GM23338 (cell line): ENCODE data around the gene BBS1. TPM values are rescaled to one million over a fixed set of nuclear protein-coding genes. Genes with fewer than 3 reads are reported as not detected.

Experiments
- ATAC-seq: fragments of 200-7000 bp; cut with Tn5 transposase; 3 replicates; pipeline ENCODE4 v1.9.1; 2020
- DNase-seq: peaks from one replicate; pipeline ENCODE4 v3.0.0-alpha.2; 2015; ENCODE audit warnings: low spot score
- H2AFZ ChIP-seq: fragments of 200-600 bp; sonication (generic); 2 replicates; pipeline ENCODE4 v1.8.0; 2016; ENCODE audit warnings: antibody characterized with exemption, mild to moderate bottlenecking, moderate library complexity
- H3F3A ChIP-seq: fragments of 200-600 bp; sonication (generic); replicated peaks from 2 replicates; pipeline ENCODE4 v1.8.0; 2017; ENCODE audit warnings: antibody characterized with exemption, mixed run types, low read depth
- H3K27ac ChIP-seq: fragments of 200-600 bp; sonication (generic); 2 replicates; pipeline ENCODE4 v1.6.1; 2016; ENCODE audit warnings: low read depth
- H3K27me3 ChIP-seq: fragments of 200-600 bp; sonication (generic); 2 replicates; pipeline ENCODE4 v1.8.0; 2016; ENCODE audit warnings: mild to moderate bottlenecking, mixed run types, moderate library complexity; ENCODE audit not compliant: insufficient read depth
- H3K36me3 ChIP-seq: fragments of 200-600 bp; sonication (generic); 2 replicates; pipeline ENCODE4 v1.8.0; 2016; ENCODE audit warnings: mild to moderate bottlenecking; ENCODE audit not compliant: insufficient read depth
- H3K4me1 ChIP-seq: fragments of 200-600 bp; sonication (generic); 2 replicates; pipeline ENCODE4 v1.8.0; 2016; ENCODE audit warnings: mild to moderate bottlenecking, moderate library complexity; ENCODE audit not compliant: insufficient read depth
- H3K4me2 ChIP-seq: fragments of 200-600 bp; sonication (generic); 2 replicates; pipeline ENCODE4 v1.7.1; 2017; ENCODE audit warnings: mixed run types
- H3K4me3 ChIP-seq: fragments of 200-600 bp; sonication (generic); 2 replicates; pipeline ENCODE4 v1.6.1; 2016; ENCODE audit warnings: mixed run types
- H3K79me2 ChIP-seq: fragments of 200-600 bp; sonication (generic); replicated peaks from 2 replicates; pipeline ENCODE4 v1.8.0; 2017; ENCODE audit warnings: mild to moderate bottlenecking; ENCODE audit not compliant: insufficient read depth
- H3K9me2 ChIP-seq: fragments of 200-600 bp; sonication (generic); 2 replicates; pipeline ENCODE4 v1.8.0; 2017; ENCODE audit not compliant: insufficient read depth
- H4K20me1 ChIP-seq: fragments of 200-600 bp; sonication (generic); replicated peaks from 2 replicates; pipeline ENCODE4 v1.8.0; 2017; ENCODE audit warnings: mild to moderate bottlenecking; ENCODE audit not compliant: insufficient read depth
- H3K27ac Mint-ChIP-seq: 2 replicates; pipeline ENCODE4 v1.8.0; 2020; ENCODE audit warnings: inconsistent platforms, mild to moderate bottlenecking, moderate library complexity, mixed read lengths
- H3K27me3 Mint-ChIP-seq: 3 replicates; pipeline ENCODE4 v1.8.0; 2022; ENCODE audit warnings: low read depth, mild to moderate bottlenecking, moderate library complexity, mixed read lengths, inconsistent platforms; ENCODE audit not compliant: insufficient read depth, poor library complexity
- H3K36me3 Mint-ChIP-seq: 3 replicates; pipeline ENCODE4 v1.8.0; 2021; ENCODE audit warnings: low read depth, mild to moderate bottlenecking, inconsistent platforms, moderate library complexity, mixed read lengths
- H3K4me1 Mint-ChIP-seq: 3 replicates; pipeline ENCODE4 v1.8.0; 2020; ENCODE audit warnings: mild to moderate bottlenecking, inconsistent platforms, mixed read lengths
- H3K4me3 Mint-ChIP-seq: 3 replicates; pipeline ENCODE4 v1.8.0; 2021; ENCODE audit warnings: moderate library complexity, mild to moderate bottlenecking, inconsistent platforms, mixed read lengths
- H3K9me3 Mint-ChIP-seq: 3 replicates; pipeline ENCODE4 v1.8.0; 2020; ENCODE audit warnings: moderate library complexity, mild to moderate bottlenecking, inconsistent platforms, mixed read lengths
- CREB1 ChIP-seq: fragments of 250-450 bp; sonication (Bioruptor Pico); IDR thresholded peaks from 2 replicates; pipeline ENCODE4 v1.5.0; 2020; ENCODE audit warnings: low read depth, mild to moderate bottlenecking, moderate library complexity
- EZH2 ChIP-seq: fragments of 200-600 bp; sonication (generic); IDR thresholded peaks from one replicate; pipeline ENCODE4 v1.8.0; 2017; ENCODE audit warnings: antibody characterized with exemption, mild to moderate bottlenecking, low read depth; ENCODE audit not compliant: unreplicated experiment
- EZH2phosphoT487 ChIP-seq: fragments of 200-600 bp; sonication (generic); IDR thresholded peaks from one replicate; pipeline ENCODE4 v1.8.1; 2018; ENCODE audit warnings: antibody characterized with exemption; ENCODE audit not compliant: unreplicated experiment
- JUNB ChIP-seq: IDR thresholded peaks from one replicate; pipeline ENCODE4 v1.6.1; 2016; ENCODE audit warnings: antibody characterized with exemption; ENCODE audit not compliant: unreplicated experiment
- NANOG ChIP-seq: IDR thresholded peaks from 2 replicates; pipeline ENCODE4 v1.6.1; 2016; ENCODE audit warnings: antibody characterized with exemption, borderline replicate concordance
- POLR2AphosphoS5 ChIP-seq: IDR thresholded peaks from 2 replicates; pipeline ENCODE4 v1.6.1; 2016; ENCODE audit warnings: antibody characterized with exemption, low read depth
- STAT1 ChIP-seq: IDR thresholded peaks from one replicate; pipeline ENCODE4 v1.6.1; 2016; ENCODE audit warnings: antibody characterized with exemption; ENCODE audit not compliant: unreplicated experiment
- ZNF114 ChIP-seq: fragments of 250-450 bp; sonication (Bioruptor Pico); IDR thresholded peaks from 2 replicates; pipeline ENCODE4 v1.5.0; 2020; ENCODE audit warnings: mild to moderate bottlenecking, moderate library complexity
- ZNF331 ChIP-seq: fragments of 250-450 bp; sonication (Bioruptor Pico); IDR thresholded peaks from 2 replicates; pipeline ENCODE4 v1.5.0; 2020; ENCODE audit warnings: low read depth, mild to moderate bottlenecking, moderate library complexity
- polyA plus RNA-seq: library from polyadenylated mRNA; unstranded; fragments of >200 nt; fragmentation: Nextera tagmentation; extraction: Ambion mirVana; gene quantifications from 2 replicates; pipeline ENCODE4 v1.2.1, GENCODE V29; 2016
- total RNA-seq: library from RNA; depleted of rRNA; stranded (reverse); fragments of >200 nt; shearing (Covaris generic); gene quantifications from 2 replicates; pipeline ENCODE4 v1.2.3, GENCODE V29; 2014
- TF ChIP-seq, protein P1 (sequence below): fragments of 250-450 bp; sonication (Bioruptor Pico); IDR thresholded peaks from 2 replicates; pipeline ENCODE4 v1.5.0; 2020; ENCODE audit warnings: mild to moderate bottlenecking, moderate library complexity
- TF ChIP-seq, protein P2 (sequence below): IDR thresholded peaks from 2 replicates; pipeline ENCODE4 v1.6.1; 2016; ENCODE audit warnings: antibody characterized with exemption
- TF ChIP-seq, protein P3 (sequence below): IDR thresholded peaks from one replicate; pipeline ENCODE4 v1.6.1; 2018; ENCODE audit warnings: antibody characterized with exemption; ENCODE audit not compliant: unreplicated experiment
- TF ChIP-seq, protein P4 (sequence below), 2 experiments: fragments of 200-600 bp in 1 of 2; sonication (generic) in 1 of 2; conservative IDR thresholded peaks; 2 replicates each; pipeline versions ENCODE4 v1.5.1 to v1.6.1; 2016 to 2017; ENCODE audit warnings: antibody characterized with exemption in 2 of 2, low read depth in 2 of 2, mild to moderate bottlenecking in 2 of 2, moderate library complexity in 1 of 2

The BBS1 gene
- total and polyA plus RNA-seq, 2 experiments from 2014 or later, result 11.6 to 41.3 TPM

DNA sequence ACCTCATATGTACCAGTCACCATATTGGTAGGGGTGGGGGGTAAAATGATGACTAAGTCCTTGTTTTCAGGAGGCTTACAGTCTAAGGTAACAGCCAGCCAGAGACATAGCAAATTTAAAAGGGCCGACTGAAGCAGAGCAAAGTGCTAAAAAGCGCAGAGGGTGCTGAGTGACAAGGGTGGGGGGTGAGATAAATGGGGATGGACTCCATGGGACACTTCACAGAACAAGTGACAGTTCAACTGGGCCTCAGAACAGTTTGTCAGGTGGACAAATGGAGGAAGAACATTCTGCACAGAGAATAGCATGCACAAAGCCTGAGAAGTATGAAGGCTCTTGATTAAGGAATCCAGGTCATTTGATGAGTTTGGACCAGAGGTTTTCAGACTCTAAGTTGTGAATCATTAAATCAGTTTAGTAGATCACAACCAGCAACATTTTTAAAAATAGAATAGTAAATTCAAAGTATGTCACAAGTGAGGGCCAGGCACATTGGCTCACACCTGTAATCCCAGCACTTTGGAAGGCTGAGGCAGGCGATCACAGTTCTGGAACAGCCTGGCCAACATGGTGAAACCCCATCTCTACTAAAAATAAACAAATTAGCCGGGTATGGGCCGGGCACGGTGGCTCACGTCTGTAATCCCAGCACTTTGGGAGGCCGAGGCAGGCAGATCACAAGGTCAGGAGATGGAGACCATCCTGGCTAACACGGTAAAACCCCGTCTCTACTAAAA, 14.0 kb downstream of the BBS1 start:
- TF ChIP-seq STAT1 (no peak), ZNF114 (CRISPR knock-in tag) (no peak), POLR2AphosphoS5 (no peak), NANOG (no peak), ZNF331 (no peak), CREB1 (no peak), EZH2phosphoT487 (no peak), JUNB (no peak), EZH2 (no peak)
- TF ChIP-seq, protein P1, sequence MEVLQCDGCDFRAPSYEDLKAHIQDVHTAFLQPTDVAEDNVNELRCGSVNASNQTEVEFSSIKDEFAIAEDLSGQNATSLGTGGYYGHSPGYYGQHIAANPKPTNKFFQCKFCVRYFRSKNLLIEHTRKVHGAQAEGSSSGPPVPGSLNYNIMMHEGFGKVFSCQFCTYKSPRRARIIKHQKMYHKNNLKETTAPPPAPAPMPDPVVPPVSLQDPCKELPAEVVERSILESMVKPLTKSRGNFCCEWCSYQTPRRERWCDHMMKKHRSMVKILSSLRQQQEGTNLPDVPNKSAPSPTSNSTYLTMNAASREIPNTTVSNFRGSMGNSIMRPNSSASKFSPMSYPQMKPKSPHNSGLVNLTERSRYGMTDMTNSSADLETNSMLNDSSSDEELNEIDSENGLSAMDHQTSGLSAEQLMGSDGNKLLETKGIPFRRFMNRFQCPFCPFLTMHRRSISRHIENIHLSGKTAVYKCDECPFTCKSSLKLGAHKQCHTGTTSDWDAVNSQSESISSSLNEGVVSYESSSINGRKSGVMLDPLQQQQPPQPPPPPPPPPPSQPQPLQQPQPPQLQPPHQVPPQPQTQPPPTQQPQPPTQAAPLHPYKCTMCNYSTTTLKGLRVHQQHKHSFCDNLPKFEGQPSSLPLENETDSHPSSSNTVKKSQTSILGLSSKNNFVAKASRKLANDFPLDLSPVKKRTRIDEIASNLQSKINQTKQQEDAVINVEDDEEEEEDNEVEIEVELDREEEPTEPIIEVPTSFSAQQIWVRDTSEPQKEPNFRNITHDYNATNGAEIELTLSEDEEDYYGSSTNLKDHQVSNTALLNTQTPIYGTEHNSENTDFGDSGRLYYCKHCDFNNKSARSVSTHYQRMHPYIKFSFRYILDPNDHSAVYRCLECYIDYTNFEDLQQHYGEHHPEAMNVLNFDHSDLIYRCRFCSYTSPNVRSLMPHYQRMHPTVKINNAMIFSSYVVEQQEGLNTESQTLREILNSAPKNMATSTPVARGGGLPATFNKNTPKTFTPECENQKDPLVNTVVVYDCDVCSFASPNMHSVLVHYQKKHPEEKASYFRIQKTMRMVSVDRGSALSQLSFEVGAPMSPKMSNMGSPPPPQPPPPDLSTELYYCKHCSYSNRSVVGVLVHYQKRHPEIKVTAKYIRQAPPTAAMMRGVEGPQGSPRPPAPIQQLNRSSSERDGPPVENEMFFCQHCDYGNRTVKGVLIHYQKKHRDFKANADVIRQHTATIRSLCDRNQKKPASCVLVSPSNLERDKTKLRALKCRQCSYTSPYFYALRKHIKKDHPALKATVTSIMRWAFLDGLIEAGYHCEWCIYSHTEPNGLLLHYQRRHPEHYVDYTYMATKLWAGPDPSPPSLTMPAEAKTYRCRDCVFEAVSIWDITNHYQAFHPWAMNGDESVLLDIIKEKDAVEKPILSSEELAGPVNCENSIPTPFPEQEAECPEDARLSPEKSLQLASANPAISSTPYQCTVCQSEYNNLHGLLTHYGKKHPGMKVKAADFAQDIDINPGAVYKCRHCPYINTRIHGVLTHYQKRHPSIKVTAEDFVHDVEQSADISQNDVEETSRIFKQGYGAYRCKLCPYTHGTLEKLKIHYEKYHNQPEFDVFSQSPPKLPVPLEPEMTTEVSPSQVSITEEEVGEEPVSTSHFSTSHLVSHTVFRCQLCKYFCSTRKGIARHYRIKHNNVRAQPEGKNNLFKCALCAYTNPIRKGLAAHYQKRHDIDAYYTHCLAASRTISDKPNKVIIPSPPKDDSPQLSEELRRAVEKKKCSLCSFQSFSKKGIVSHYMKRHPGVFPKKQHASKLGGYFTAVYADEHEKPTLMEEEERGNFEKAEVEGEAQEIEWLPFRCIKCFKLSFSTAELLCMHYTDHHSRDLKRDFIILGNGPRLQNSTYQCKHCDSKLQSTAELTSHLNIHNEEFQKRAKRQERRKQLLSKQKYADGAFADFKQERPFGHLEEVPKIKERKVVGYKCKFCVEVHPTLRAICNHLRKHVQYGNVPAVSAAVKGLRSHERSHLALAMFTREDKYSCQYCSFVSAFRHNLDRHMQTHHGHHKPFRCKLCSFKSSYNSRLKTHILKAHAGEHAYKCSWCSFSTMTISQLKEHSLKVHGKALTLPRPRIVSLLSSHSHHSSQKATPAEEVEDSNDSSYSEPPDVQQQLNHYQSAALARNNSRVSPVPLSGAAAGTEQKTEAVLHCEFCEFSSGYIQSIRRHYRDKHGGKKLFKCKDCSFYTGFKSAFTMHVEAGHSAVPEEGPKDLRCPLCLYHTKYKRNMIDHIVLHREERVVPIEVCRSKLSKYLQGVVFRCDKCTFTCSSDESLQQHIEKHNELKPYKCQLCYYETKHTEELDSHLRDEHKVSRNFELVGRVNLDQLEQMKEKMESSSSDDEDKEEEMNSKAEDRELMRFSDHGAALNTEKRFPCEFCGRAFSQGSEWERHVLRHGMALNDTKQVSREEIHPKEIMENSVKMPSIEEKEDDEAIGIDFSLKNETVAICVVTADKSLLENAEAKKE (CRISPR knock-in tag), result no peak
- TF ChIP-seq, protein P2, sequence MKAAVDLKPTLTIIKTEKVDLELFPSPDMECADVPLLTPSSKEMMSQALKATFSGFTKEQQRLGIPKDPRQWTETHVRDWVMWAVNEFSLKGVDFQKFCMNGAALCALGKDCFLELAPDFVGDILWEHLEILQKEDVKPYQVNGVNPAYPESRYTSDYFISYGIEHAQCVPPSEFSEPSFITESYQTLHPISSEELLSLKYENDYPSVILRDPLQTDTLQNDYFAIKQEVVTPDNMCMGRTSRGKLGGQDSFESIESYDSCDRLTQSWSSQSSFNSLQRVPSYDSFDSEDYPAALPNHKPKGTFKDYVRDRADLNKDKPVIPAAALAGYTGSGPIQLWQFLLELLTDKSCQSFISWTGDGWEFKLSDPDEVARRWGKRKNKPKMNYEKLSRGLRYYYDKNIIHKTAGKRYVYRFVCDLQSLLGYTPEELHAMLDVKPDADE, result no peak
- TF ChIP-seq, protein P3, sequence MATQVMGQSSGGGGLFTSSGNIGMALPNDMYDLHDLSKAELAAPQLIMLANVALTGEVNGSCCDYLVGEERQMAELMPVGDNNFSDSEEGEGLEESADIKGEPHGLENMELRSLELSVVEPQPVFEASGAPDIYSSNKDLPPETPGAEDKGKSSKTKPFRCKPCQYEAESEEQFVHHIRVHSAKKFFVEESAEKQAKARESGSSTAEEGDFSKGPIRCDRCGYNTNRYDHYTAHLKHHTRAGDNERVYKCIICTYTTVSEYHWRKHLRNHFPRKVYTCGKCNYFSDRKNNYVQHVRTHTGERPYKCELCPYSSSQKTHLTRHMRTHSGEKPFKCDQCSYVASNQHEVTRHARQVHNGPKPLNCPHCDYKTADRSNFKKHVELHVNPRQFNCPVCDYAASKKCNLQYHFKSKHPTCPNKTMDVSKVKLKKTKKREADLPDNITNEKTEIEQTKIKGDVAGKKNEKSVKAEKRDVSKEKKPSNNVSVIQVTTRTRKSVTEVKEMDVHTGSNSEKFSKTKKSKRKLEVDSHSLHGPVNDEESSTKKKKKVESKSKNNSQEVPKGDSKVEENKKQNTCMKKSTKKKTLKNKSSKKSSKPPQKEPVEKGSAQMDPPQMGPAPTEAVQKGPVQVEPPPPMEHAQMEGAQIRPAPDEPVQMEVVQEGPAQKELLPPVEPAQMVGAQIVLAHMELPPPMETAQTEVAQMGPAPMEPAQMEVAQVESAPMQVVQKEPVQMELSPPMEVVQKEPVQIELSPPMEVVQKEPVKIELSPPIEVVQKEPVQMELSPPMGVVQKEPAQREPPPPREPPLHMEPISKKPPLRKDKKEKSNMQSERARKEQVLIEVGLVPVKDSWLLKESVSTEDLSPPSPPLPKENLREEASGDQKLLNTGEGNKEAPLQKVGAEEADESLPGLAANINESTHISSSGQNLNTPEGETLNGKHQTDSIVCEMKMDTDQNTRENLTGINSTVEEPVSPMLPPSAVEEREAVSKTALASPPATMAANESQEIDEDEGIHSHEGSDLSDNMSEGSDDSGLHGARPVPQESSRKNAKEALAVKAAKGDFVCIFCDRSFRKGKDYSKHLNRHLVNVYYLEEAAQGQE, result no peak
- TF ChIP-seq, protein P4, sequence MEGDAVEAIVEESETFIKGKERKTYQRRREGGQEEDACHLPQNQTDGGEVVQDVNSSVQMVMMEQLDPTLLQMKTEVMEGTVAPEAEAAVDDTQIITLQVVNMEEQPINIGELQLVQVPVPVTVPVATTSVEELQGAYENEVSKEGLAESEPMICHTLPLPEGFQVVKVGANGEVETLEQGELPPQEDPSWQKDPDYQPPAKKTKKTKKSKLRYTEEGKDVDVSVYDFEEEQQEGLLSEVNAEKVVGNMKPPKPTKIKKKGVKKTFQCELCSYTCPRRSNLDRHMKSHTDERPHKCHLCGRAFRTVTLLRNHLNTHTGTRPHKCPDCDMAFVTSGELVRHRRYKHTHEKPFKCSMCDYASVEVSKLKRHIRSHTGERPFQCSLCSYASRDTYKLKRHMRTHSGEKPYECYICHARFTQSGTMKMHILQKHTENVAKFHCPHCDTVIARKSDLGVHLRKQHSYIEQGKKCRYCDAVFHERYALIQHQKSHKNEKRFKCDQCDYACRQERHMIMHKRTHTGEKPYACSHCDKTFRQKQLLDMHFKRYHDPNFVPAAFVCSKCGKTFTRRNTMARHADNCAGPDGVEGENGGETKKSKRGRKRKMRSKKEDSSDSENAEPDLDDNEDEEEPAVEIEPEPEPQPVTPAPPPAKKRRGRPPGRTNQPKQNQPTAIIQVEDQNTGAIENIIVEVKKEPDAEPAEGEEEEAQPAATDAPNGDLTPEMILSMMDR (conservative IDR thresholded peaks at IDR 0.05; ENCODE audit: low read depth in 2 of 2), result no peak
- Histone ChIP-seq H3K4me1 (no peaks in the 10 kb centered on the region), H3K27me3 (no peaks in the 10 kb centered on the region), H3K79me2 (no peaks in the 10 kb centered on the region), H3F3A (no peaks in the 10 kb centered on the region), H3K9me2 (no peaks in the 10 kb centered on the region), H4K20me1 (no peaks in the 10 kb centered on the region), H2AFZ (no peak overlapping the region), H3K36me3 (0 out of 2 replicates have a peak, but pooled peaks cover 10% of the 10 kb centered on the region), H3K4me3 (no peak overlapping the region), H3K4me2 (no peak overlapping the region), H3K27ac (no peak overlapping the region)
- Mint-ChIP-seq H3K27ac (no peak overlapping the region), H3K27me3 (peaks cover 2% of the 10 kb centered on the region), H3K36me3 (peaks cover 15% of the 10 kb centered on the region), H3K4me3 (no peak overlapping the region), H3K4me1 (peaks cover 3% of the 10 kb centered on the region; the same call in 2 of the 3 replicates), H3K9me3 (no peaks in the 10 kb centered on the region)
- DNase-seq (no peak), ATAC-seq (no peak)
